H1 (cell line): ENCODE data around the gene PLXDC2. TPM values are rescaled to one million over a fixed set of nuclear protein-coding genes. Genes with fewer than 3 reads are reported as not detected.

Experiments used
- CEBPB ChIP-seq: IDR thresholded peaks from 2 replicates; pipeline ENCODE4 v1.6.1; 2012; ENCODE audit warnings: low read depth, low read length
- CTBP2 ChIP-seq: IDR thresholded peaks from 2 replicates; pipeline ENCODE4 v1.7.0; 2011; ENCODE audit warnings: borderline replicate concordance, mild to moderate bottlenecking, moderate library complexity, mixed read lengths, low read length; ENCODE audit not compliant: insufficient read depth, insufficient read length
- GABPA ChIP-seq: IDR thresholded peaks from 2 replicates; pipeline ENCODE4 v1.6.1; 2011; ENCODE audit warnings: mild to moderate bottlenecking, low read length, moderate library complexity, borderline replicate concordance; ENCODE audit not compliant: insufficient read depth
- RNF2 ChIP-seq: fragments of 200-900, 300-1000 bp; sonication (generic); IDR thresholded peaks from 2 replicates; pipeline ENCODE4 v1.7.1; 2016; ENCODE audit warnings: borderline replicate concordance, low read depth, mild to moderate bottlenecking, antibody characterized with exemption, low read length; ENCODE audit not compliant: poor library complexity, severe bottlenecking; ENCODE audit errors: missing control alignments
- YY1 ChIP-seq: IDR thresholded peaks from 2 replicates; pipeline ENCODE4 v1.6.1; 2011; ENCODE audit warnings: low read depth, mild to moderate bottlenecking, low read length
- polyA plus RNA-seq, 7 experiments: library from polyadenylated mRNA; depleted of rRNA in 3 of 7; stranded (reverse) in 5 of 7; unstranded in 2 of 7; fragments of >200 nt in 5 of 7; fragments of 200-250 nt in 2 of 7; gene quantifications; 1 replicate in 5 of 7; 2 replicates in 1 of 7; 4 replicates in 1 of 7; pipeline versions ENCODE4 v1.2.1 to v1.2.3, GENCODE V29; 2011 to 2013; ENCODE audit warnings: missing spikeins in 2 of 7, mixed read lengths in 2 of 7
- total RNA-seq: library from RNA; stranded (reverse); fragmentation: NEBNext Ultra II Directional; extraction: Animal tissue kit (Norgen Biotek cat#: 25700); gene quantifications from 2 replicates; pipeline ENCODE4 v1.2.1, GENCODE V29; 2021

Gene PLXDC2
- total and polyA plus RNA-seq, 2 of the 8 experiments (the other 6 are each of a cell fraction or from before 2014, with no cell fraction given): 23.0 to 40.5 TPM

DNA sequence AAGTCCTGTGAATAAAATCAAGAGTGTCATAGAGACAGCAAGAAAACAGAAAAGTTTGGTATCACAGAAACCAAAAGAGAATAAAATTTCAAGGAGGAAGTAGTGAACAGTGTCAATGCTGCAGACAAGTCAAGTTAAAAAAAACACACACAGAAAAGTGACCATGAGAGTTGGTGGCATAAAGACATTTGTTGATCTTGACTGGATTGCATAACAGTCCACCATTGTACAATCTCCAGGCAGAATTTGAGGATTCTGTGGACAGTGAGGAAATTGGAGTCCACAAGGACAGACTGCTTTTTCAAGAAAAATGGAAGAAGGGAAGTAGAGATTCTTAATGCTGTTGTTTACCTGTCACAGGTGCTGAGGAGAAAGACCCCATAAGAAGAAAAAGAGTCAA lies 412.5 kb downstream of the PLXDC2 start (continued):
- TF ChIP-seq RNF2: no peak
- no peak for TF ChIP-seq GABPA
- TF ChIP-seq YY1: no peak
- TF ChIP-seq CEBPB: no peak
- TF ChIP-seq CTBP2: no peak
